ENCODE data around the gene ANK2.

- TF ChIP-seq CTCF (IDR thresholded peaks at IDR 0.05; ENCODE audit: low read depth, low read length, missing input control) = no peak
- no peak for TF ChIP-seq FOXA1 (IDR thresholded peaks at IDR 0.05)
- TF ChIP-seq RAD21 (IDR thresholded peaks at IDR 0.05) = no peak
- TF ChIP-seq ATF3 (IDR thresholded peaks at IDR 0.05) = no peak
- no peak for TF ChIP-seq ZBTB33 (IDR thresholded peaks at IDR 0.05)
- no peak for TF ChIP-seq MAX (IDR thresholded peaks at IDR 0.05)
- TF ChIP-seq GABPA (IDR thresholded peaks at IDR 0.05 in 1 of 2, conservative IDR thresholded peaks at IDR 0.05 in 1 of 2) = no peak
- TF ChIP-seq TAF1 (conservative IDR thresholded peaks at IDR 0.05) = no peak
These were observed 121.5 kb downstream of the ANK2 start for GRCh38 chr4:113170805-113171468.

Data from liver (tissue), 3 donors.